Lower leg skin (tissue), 3 donors: ENCODE measurements around the gene FNDC3B.

Source experiments
- CTCF ChIP-seq, 3 donors: fragments of 450-650 bp; IDR thresholded peaks; one replicate each; pipeline ENCODE4 v1.5.1; 2016; ENCODE audit warnings: antibody characterized with exemption in 3 of 3, mild to moderate bottlenecking in 3 of 3, moderate library complexity in 2 of 3
- POLR2A ChIP-seq, 2 donors: fragments of 450-650 bp; IDR thresholded peaks; one replicate each; pipeline ENCODE4 v1.6.1; 2016 to 2017; ENCODE audit warnings: antibody characterized with exemption in 2 of 2, mild to moderate bottlenecking in 1 of 2, moderate library complexity in 1 of 2

- TF ChIP-seq CTCF (IDR thresholded peaks at IDR 0.05) (no peak), POLR2A (IDR thresholded peaks at IDR 0.05) (no peak)
Observed at GRCh38 chr3:172378439-172378838, 339.1 kb downstream of the FNDC3B start.
